K562 treated with DMSO at 1 percent for 4 hours (cell line): ENCODE measurements around the gene NFATC1. TPM values are rescaled to one million over a fixed set of nuclear protein-coding genes. Genes with fewer than 3 reads are reported as not detected.

Experiments
- total RNA-seq: library from RNA; unstranded; fragments of 300-600 nt; gene quantifications from 2 replicates; pipeline ENCODE4 v1.2.3, GENCODE V29; 2022; ENCODE audit not compliant: insufficient read depth

Gene NFATC1
- 7.1 and 8.6 TPM in 2 replicates for total RNA-seq

DNA sequence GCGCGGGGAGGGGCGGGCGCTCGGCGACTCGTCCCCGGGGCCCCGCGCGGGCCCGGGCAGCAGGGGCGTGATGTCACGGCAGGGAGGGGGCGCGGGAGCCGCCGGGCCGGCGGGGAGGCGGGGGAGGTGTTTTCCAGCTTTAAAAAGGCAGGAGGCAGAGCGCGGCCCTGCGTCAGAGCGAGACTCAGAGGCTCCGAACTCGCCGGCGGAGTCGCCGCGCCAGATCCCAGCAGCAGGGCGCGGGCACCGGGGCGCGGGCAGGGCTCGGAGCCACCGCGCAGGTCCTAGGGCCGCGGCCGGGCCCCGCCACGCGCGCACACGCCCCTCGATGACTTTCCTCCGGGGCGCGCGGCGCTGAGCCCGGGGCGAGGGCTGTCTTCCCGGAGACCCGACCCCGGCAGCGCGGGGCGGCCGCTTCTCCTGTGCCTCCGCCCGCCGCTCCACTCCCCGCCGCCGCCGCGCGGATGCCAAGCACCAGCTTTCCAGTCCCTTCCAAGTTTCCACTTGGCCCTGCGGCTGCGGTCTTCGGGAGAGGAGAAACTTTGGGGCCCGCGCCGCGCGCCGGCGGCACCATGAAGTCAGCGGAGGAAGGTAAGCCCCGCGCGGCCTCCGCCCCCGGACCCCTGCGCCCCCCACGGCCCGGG lies at the start of gene NFATC1:
NFATC1 (plus strand) TSS at position 170 of the 644 bp plus-strand sequence; CDS start at position 465, 295 bp downstream.

